H1 (cell line): Measurements from ENCODE around the gene CKM. TPM values are rescaled to one million over a fixed set of nuclear protein-coding genes. Genes with fewer than 3 reads are reported as not detected.

Experiments
- CTCF ChIA-PET: fragments of 300-600 bp; sonication (Branson Sonifier 250); formaldehyde crosslinking; loops from one replicate; lab custom pipeline; 2021; ENCODE audit not compliant: partially characterized antibody; lab: Charles Lee
- POLR2A ChIA-PET: fragments of 300-600 bp; sonication (Branson Sonifier 250); formaldehyde crosslinking; loops from one replicate; lab custom pipeline; 2021; ENCODE audit warnings: inconsistent platforms; ENCODE audit not compliant: partially characterized antibody; lab: Charles Lee
- DNase-seq, 2 experiments: peaks; one replicate each; pipeline versions ENCODE4 v3.0.0 to v3.0.0-alpha.2; 2010 to 2022; ENCODE audit warnings: low spot score in 2 of 2, low read depth in 1 of 2, mixed read lengths in 1 of 2
- FAIRE-seq: peaks from 2 replicates; lab custom pipeline; 2011; peaks lifted over from hg19 to GRCh38; lab: Jason Lieb, UNC
- H2AFZ ChIP-seq: 2 replicates; pipeline ENCODE4 v1.8.1; 2012; ENCODE audit warnings: low read length, inconsistent platforms
- H2AK5ac ChIP-seq: 2 replicates; pipeline ENCODE4 v1.6.1; 2013; ENCODE audit warnings: low read depth, low read length
- H2BK120ac ChIP-seq: replicated peaks from 2 replicates; pipeline ENCODE3; 2013; ENCODE audit warnings: low read depth, low read length, inconsistent platforms
- H2BK12ac ChIP-seq: 2 replicates; pipeline ENCODE4 v1.6.1; 2013; ENCODE audit warnings: low read depth, low read length
- H2BK15ac ChIP-seq: 2 replicates; pipeline ENCODE4 v1.6.1; 2013; ENCODE audit warnings: low read length
- H2BK20ac ChIP-seq: 2 replicates; pipeline ENCODE4 v1.6.1; 2013; ENCODE audit warnings: low read length
- H2BK5ac ChIP-seq: 2 replicates; pipeline ENCODE4 v1.6.1; 2013; ENCODE audit warnings: low read depth, low read length
- H3K14ac ChIP-seq: 2 replicates; pipeline ENCODE4 v1.6.1; 2013; ENCODE audit warnings: inconsistent platforms; ENCODE audit not compliant: insufficient read length
- H3K18ac ChIP-seq: 2 replicates; pipeline ENCODE4 v1.6.1; 2013; ENCODE audit warnings: low read length; ENCODE audit errors: extremely low read depth
- H3K23ac ChIP-seq: 2 replicates; pipeline ENCODE4 v1.6.1; 2013; ENCODE audit warnings: inconsistent platforms; ENCODE audit not compliant: insufficient read length
- H3K23me2 ChIP-seq: 2 replicates; pipeline ENCODE4 v1.6.1; 2013; ENCODE audit warnings: low read depth, low read length
- H3K27ac ChIP-seq: 2 replicates; pipeline ENCODE4 v1.6.1; 2011; ENCODE audit warnings: low read depth, low read length, inconsistent platforms
- H3K27me3 ChIP-seq, 4 experiments: replicated peaks in 1 of 4; 1 replicate in 1 of 4; 2 replicates in 3 of 4; pipeline versions ENCODE4 v1.6.1 to v1.8.1; 2011 to 2013; ENCODE audit warnings: low read length in 3 of 4, mild to moderate bottlenecking in 3 of 4, inconsistent platforms in 2 of 4, mixed read lengths in 2 of 4, moderate library complexity in 1 of 4; ENCODE audit not compliant: control insufficient read depth in 3 of 4, insufficient read depth in 3 of 4; ENCODE audit errors: extremely low read depth in 1 of 4
- H3K36me3 ChIP-seq, 4 experiments: 2 replicates each; pipeline versions ENCODE4 v1.6.1 to v1.8.1; 2011 to 2013; ENCODE audit warnings: mild to moderate bottlenecking in 4 of 4, low read length in 3 of 4, moderate library complexity in 2 of 4, control low read depth in 1 of 4, inconsistent platforms in 1 of 4; ENCODE audit not compliant: insufficient read depth in 4 of 4, control insufficient read depth in 2 of 4
- H3K4ac ChIP-seq: replicated peaks from 2 replicates; pipeline ENCODE3; 2013; ENCODE audit warnings: low read length, low read depth, mixed read lengths, inconsistent platforms; ENCODE audit not compliant: insufficient read length
- H3K4me1 ChIP-seq, 4 experiments: replicated peaks in 1 of 4; 1 replicate in 1 of 4; 2 replicates in 3 of 4; pipeline versions ENCODE4 v1.6.1 to v1.8.1; 2011 to 2013; ENCODE audit warnings: low read length in 3 of 4, inconsistent platforms in 2 of 4, mixed read lengths in 1 of 4; ENCODE audit not compliant: insufficient read depth in 4 of 4, control insufficient read depth in 3 of 4
- H3K4me2 ChIP-seq, 2 experiments: 2 replicates each; pipeline versions ENCODE4 v1.6.1 to v1.8.1; 2011 to 2013; ENCODE audit warnings: low read depth in 2 of 2, low read length in 2 of 2, control low read depth in 1 of 2, inconsistent platforms in 1 of 2, mild to moderate bottlenecking in 1 of 2; ENCODE audit not compliant: insufficient read depth in 1 of 2
- H3K4me3 ChIP-seq, 4 experiments: fragments of 200-600, 300-600 bp in 1 of 4; sonication (generic), shearing (Covaris generic), sonication (Bioruptor Twin) in 1 of 4; 2 replicates each; pipeline versions ENCODE4 v1.5.1 to v1.8.1; 2011 to 2016; ENCODE audit warnings: low read length in 4 of 4, low read depth in 3 of 4, control low read depth in 2 of 4, inconsistent platforms in 2 of 4, mild to moderate bottlenecking in 2 of 4, mixed read lengths in 1 of 4, moderate library complexity in 1 of 4; ENCODE audit not compliant: insufficient read depth in 2 of 4; ENCODE audit errors: extremely low read depth in 1 of 4
- H3K56ac ChIP-seq: replicated peaks from 2 replicates; pipeline ENCODE3; 2013; ENCODE audit warnings: low read depth, mild to moderate bottlenecking, mixed read lengths, low read length, inconsistent platforms; ENCODE audit not compliant: insufficient read length
- H3K79me1 ChIP-seq: 2 replicates; pipeline ENCODE4 v1.6.1; 2013; ENCODE audit warnings: low read depth, low read length, control low read depth
- H3K79me2 ChIP-seq, 2 experiments: 2 replicates each; pipeline versions ENCODE4 v1.6.1 to v1.8.1; 2012 to 2013; ENCODE audit warnings: low read length in 2 of 2, mild to moderate bottlenecking in 2 of 2, inconsistent platforms in 1 of 2; ENCODE audit not compliant: insufficient read depth in 2 of 2, control insufficient read depth in 1 of 2
- H3K9ac ChIP-seq, 4 experiments: replicated peaks in 1 of 4; 1 replicate in 1 of 4; 2 replicates in 3 of 4; pipeline versions ENCODE4 v1.6.1 to v1.8.1; 2011 to 2013; ENCODE audit warnings: low read depth in 3 of 4, low read length in 3 of 4, control low read depth in 2 of 4, mild to moderate bottlenecking in 2 of 4, moderate library complexity in 2 of 4, inconsistent platforms in 1 of 4; ENCODE audit errors: extremely low read depth in 1 of 4
- H3K9me3 ChIP-seq, 2 experiments: 2 replicates each; pipeline versions ENCODE4 v1.6.1 to v1.8.1; 2012 to 2013; ENCODE audit warnings: mild to moderate bottlenecking in 2 of 2, moderate library complexity in 2 of 2, control low read depth in 1 of 2, inconsistent platforms in 1 of 2, low read depth in 1 of 2, low read length in 1 of 2, mixed read lengths in 1 of 2; ENCODE audit not compliant: insufficient read depth in 2 of 2
- H4K20me1 ChIP-seq, 2 experiments: replicated peaks in 1 of 2; 2 replicates each; pipeline versions ENCODE3 to v1.8.1; 2011 to 2013; ENCODE audit warnings: inconsistent platforms in 2 of 2, low read length in 2 of 2, mild to moderate bottlenecking in 1 of 2; ENCODE audit not compliant: insufficient read depth in 2 of 2, control insufficient read depth in 1 of 2
- H4K5ac ChIP-seq: 2 replicates; pipeline ENCODE4 v1.6.1; 2013; ENCODE audit warnings: low read length, low read depth, mixed read lengths, inconsistent platforms; ENCODE audit not compliant: insufficient read length
- H4K8ac ChIP-seq: 2 replicates; pipeline ENCODE4 v1.8.0; 2013; ENCODE audit warnings: mild to moderate bottlenecking, moderate library complexity, low read length, inconsistent platforms; ENCODE audit not compliant: insufficient read depth; ENCODE audit errors: extremely low read depth
- H4K91ac ChIP-seq: replicated peaks from 2 replicates; pipeline ENCODE3; 2013; ENCODE audit warnings: low read length, mixed read lengths, inconsistent platforms; ENCODE audit not compliant: insufficient read length
- ASH2L ChIP-seq: fragments of 200-600, 300-600 bp; sonication (generic); IDR thresholded peaks from one replicate; pipeline ENCODE4 v1.7.1; 2017; ENCODE audit warnings: low read length
- CBX5 ChIP-seq: fragments of 300-800, 300-1000 bp; sonication (generic); IDR thresholded peaks from 2 replicates; pipeline ENCODE4 v1.7.1; 2016; ENCODE audit warnings: antibody characterized with exemption, low read length, low read depth
- CBX8 ChIP-seq: fragments of 300-800, 300-1000 bp; sonication (generic); IDR thresholded peaks from 2 replicates; pipeline ENCODE4 v1.7.1; 2016; ENCODE audit warnings: low read depth, low read length, borderline replicate concordance
- JUN ChIP-seq: IDR thresholded peaks from 2 replicates; pipeline ENCODE4 v1.6.1; 2011; ENCODE audit warnings: low read depth, mild to moderate bottlenecking, improper control_type of control experiment, low read length
- KDM4A ChIP-seq: IDR thresholded peaks from one replicate; pipeline ENCODE4 v1.7.1; 2012; ENCODE audit warnings: low read depth, mild to moderate bottlenecking, moderate library complexity, low read length, inconsistent platforms; ENCODE audit not compliant: severe bottlenecking
- TAF1 ChIP-seq: IDR thresholded peaks from 2 replicates; pipeline ENCODE4 v1.6.1; 2011; ENCODE audit warnings: mild to moderate bottlenecking, low read depth, low read length
- WGBS, 2 experiments: shearing (Covaris generic) in 1 of 2; methylation state at CpG; one replicate each; pipeline versions ENCODE4 v1.1.6 to v1.1.7; 2013 to 2015; ENCODE audit warnings: low lambda C conversion rate in 2 of 2, mixed read lengths in 2 of 2, inconsistent platforms in 1 of 2, low coverage in 1 of 2, missing lambda C conversion rate in 1 of 2; ENCODE audit not compliant: insufficient replicate concordance in 2 of 2, insufficient coverage in 1 of 2, insufficient read length in 1 of 2; ENCODE audit errors: extremely low coverage in 1 of 2, missing lambda C conversion rate in 1 of 2; 5-methylcytosine and 5-hydroxymethylcytosine counted together
- polyA plus RNA-seq, 7 experiments: library from polyadenylated mRNA; depleted of rRNA in 3 of 7; stranded (reverse) in 5 of 7; unstranded in 2 of 7; fragments of >200 nt in 5 of 7; fragments of 200-250 nt in 2 of 7; gene quantifications; 1 replicate in 5 of 7; 2 replicates in 1 of 7; 4 replicates in 1 of 7; pipeline versions ENCODE4 v1.2.1 to v1.2.3, GENCODE V29; 2011 to 2013; ENCODE audit warnings: missing spikeins in 2 of 7, mixed read lengths in 2 of 7
- total RNA-seq: library from RNA; stranded (reverse); fragmentation: NEBNext Ultra II Directional; extraction: Animal tissue kit (Norgen Biotek cat#: 25700); gene quantifications from 2 replicates; pipeline ENCODE4 v1.2.1, GENCODE V29; 2021
- TF ChIP-seq, protein P1 (sequence below): IDR thresholded peaks from 2 replicates; pipeline ENCODE4 v1.6.1; 2011; ENCODE audit warnings: low read depth, mild to moderate bottlenecking, low read length; ENCODE audit not compliant: insufficient read depth

CKM gene
- total and polyA plus RNA-seq, 2 of the 8 experiments (the other 6 are each of a cell fraction or from before 2014, with no cell fraction given), result 0.08 TPM; not detected in 1

- Histone ChIP-seq H3K4me1 (peaks cover 2 to 18% (median 6%) of the 10 kb centered on the region in 4 experiments; a peak in 6 of 7 replicates), H2AFZ (peak overlapping the region; percentile 74; the same call in 1 of the 2 replicates), H3K4ac (peak overlapping the region; percentile 2), H4K91ac (peak overlapping the region; percentile 45), H4K5ac (peak overlapping the region; percentile 1), H3K79me1 (no peaks in the 10 kb centered on the region), H3K23ac (no peak overlapping the region), H2BK15ac (no peak overlapping the region; the same call in 1 of the 2 replicates), H3K36me3 (no peaks in the 10 kb centered on the region), H3K56ac (peak overlapping the region; percentile 54), H3K27me3 (peaks cover 0 to 14% (median 11%) of the 10 kb centered on the region in 4 experiments; a peak in 5 of 7 replicates), H2BK120ac (no peak overlapping the region), H3K27ac (no peak overlapping the region), H2BK5ac (0 out of 2 replicates have a peak overlapping the region, but pooled peaks have one; percentile 44), H2BK20ac (no peak overlapping the region), H3K18ac (peak overlapping the region; percentile 93), H3K23me2 (peaks cover 3% of the 10 kb centered on the region; the same call in 1 of the 2 replicates), H3K9me3 (no peaks in the 10 kb centered on the region), H3K4me2 (peak overlapping the region; percentile 42 to 71), H2AK5ac (no peak overlapping the region), H3K9ac (peak overlapping the region in 1 of 4 experiments; percentile 13; a peak in 1 of 7 replicates), H3K14ac (no peak overlapping the region), H4K20me1 (peaks cover 0 to 2% of the 10 kb centered on the region in 2 experiments), H2BK12ac (peak overlapping the region; percentile 80; the same call in 1 of the 2 replicates), H4K8ac (peak overlapping the region; percentile 28; the same call in 1 of the 2 replicates), H3K79me2 (no peaks in the 10 kb centered on the region), H3K4me3 (peak overlapping the region in 3 of 4 experiments; percentile 1 to 52 (median 26); a peak in 5 of 8 replicates)
- peak in 1 of 2 experiments; percentile 68 for DNase-seq
- no peak for FAIRE-seq
- ChIA-PET CTCF (interaction anchor here (1.6 kb wide), 1 partner anchor 123 kb away, joined by 3 read pairs; no protein-coding TSS in a partner anchor), POLR2A (interaction anchor here (0.8 to 1.2 kb wide), 2 partner anchors 15 to 18 kb away, joined by 3 to 4 read pairs; no protein-coding TSS in a partner anchor)
- WGBS, 2 experiments, result 4% methylated on average over 18 of the region's 30 CpGs; no CpG with 5 or more reads in 1 of the 2 experiments
- TF ChIP-seq JUN (no peak), KDM4A (peak; percentile 22), ASH2L (peak; percentile 58), CBX5 (no peak), TAF1 (peak; percentile 57; the same call in 1 of the 2 replicates), CBX8 (no peak)
- TF ChIP-seq, protein P1, sequence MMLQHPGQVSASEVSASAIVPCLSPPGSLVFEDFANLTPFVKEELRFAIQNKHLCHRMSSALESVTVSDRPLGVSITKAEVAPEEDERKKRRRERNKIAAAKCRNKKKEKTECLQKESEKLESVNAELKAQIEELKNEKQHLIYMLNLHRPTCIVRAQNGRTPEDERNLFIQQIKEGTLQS, result no peak
Measured at GRCh38 chr19:45323671-45324081, 1.0 kb upstream of the CKM start.
